Kidney (tissue), 14 donors: ENCODE results near the gene CFAP210. TPM values are rescaled to one million over a fixed set of nuclear protein-coding genes. Genes with fewer than 3 reads are reported as not detected.

Experiments
- DNase-seq, 5 donors: peaks; one replicate each; pipeline ENCODE4 v3.0.0-alpha.2; 2013 to 2020
- FAIRE-seq: peaks from 2 replicates; lab custom pipeline; 2012; peaks lifted over from hg19 to GRCh38; lab: Jason Lieb, UNC
- H3K27ac ChIP-seq, 2 donors: one replicate each; pipeline ENCODE4 v1.7.0; 2013; ENCODE audit warnings: low read depth in 2 of 2, low read length in 2 of 2, inconsistent platforms in 1 of 2
- H3K27me3 ChIP-seq: one replicate; pipeline ENCODE4 v1.7.1; 2013; ENCODE audit warnings: low read length, inconsistent platforms; ENCODE audit not compliant: control insufficient read depth, insufficient read depth
- H3K36me3 ChIP-seq, 3 donors: one replicate each; pipeline versions ENCODE4 v1.7.0 to v1.7.1; 2013; ENCODE audit warnings: low read length in 3 of 3, control low read depth in 1 of 3, inconsistent platforms in 1 of 3; ENCODE audit not compliant: insufficient read depth in 3 of 3, control insufficient read depth in 2 of 3
- H3K4me1 ChIP-seq, 3 donors: one replicate each; pipeline versions ENCODE4 v1.7.0 to v1.7.1; 2013; ENCODE audit warnings: low read length in 3 of 3, inconsistent platforms in 1 of 3, low read depth in 1 of 3; ENCODE audit not compliant: control insufficient read depth in 2 of 3, insufficient read depth in 2 of 3
- H3K4me3 ChIP-seq, 3 donors: one replicate each; pipeline versions ENCODE4 v1.7.0 to v1.8.1; 2013; ENCODE audit warnings: low read length in 3 of 3, control low read depth in 1 of 3, inconsistent platforms in 1 of 3
- H3K9ac ChIP-seq, 3 donors: one replicate each; pipeline versions ENCODE4 v1.7.0 to v1.7.1; 2013; ENCODE audit warnings: low read length in 3 of 3, control low read depth in 1 of 3, inconsistent platforms in 1 of 3
- H3K9me3 ChIP-seq, 3 donors: one replicate each; pipeline versions ENCODE4 v1.7.0 to v1.7.1; 2013; ENCODE audit warnings: low read length in 3 of 3, control low read depth in 1 of 3, inconsistent platforms in 1 of 3; ENCODE audit not compliant: control insufficient read depth in 2 of 3, insufficient read depth in 1 of 3
- intact Hi-C: fragments of 100-400 bp; cut with DNase I; formaldehyde crosslinking; loops from one replicate; pipeline ENCODE4 v1.11.1; 2022
- polyA plus RNA-seq: library from polyadenylated mRNA; stranded (reverse); fragments of 350-450 nt; fragmentation: Illumina TruSeq; extraction: RNeasy Lipid Tissue Mini Kit (QIAGEN cat#74804); gene quantifications from one replicate; pipeline ENCODE4 v1.2.3, GENCODE V29; 2014; ENCODE audit warnings: low read depth, low replicate concordance; ENCODE audit not compliant: insufficient read depth
- total RNA-seq: library from RNA; stranded (reverse); fragmentation: NEBNext Ultra II Directional; extraction: Animal tissue kit (Norgen Biotek cat#: 25700); gene quantifications from one replicate; pipeline ENCODE4 v1.2.1, GENCODE V29; 2021
- TF ChIP-seq, protein P1 (sequence below): IDR thresholded peaks from 3 replicates; pipeline ENCODE4 v1.5.1; 2012; ENCODE audit warnings: mild to moderate bottlenecking, moderate library complexity, borderline replicate concordance; ENCODE audit not compliant: insufficient read depth; ENCODE audit errors: extremely low read depth
- donor health status: control.
- donor health status: control.
- donor health status: control.
- donor health status: control.
- donor health status: control.
- donor health status: DM: yes; HTN: yes; CAD: no.
- donor health status: Normal renal cell carcinoma (clear cell type).

Gene CFAP210
- total and polyA plus RNA-seq, 2 donors from 2014 or later = 0.60 to 0.65 TPM

DNA sequence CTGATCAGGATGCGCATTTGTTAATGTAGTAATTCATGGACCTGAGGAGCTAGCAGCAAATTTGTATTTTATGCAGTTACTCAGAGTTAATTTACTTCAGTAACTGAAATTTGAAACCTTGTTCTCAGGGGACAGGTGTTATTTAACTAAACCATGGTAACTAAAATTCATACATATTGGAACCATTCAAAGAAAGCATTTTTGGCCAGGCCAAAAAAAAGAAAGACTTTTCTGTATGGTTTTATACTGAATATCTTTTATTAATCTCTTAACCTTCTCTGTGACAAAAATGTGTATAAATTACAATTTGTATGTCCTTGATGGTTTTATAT lies 35.0 kb upstream of the CFAP210 start:
- TF ChIP-seq, protein P1, sequence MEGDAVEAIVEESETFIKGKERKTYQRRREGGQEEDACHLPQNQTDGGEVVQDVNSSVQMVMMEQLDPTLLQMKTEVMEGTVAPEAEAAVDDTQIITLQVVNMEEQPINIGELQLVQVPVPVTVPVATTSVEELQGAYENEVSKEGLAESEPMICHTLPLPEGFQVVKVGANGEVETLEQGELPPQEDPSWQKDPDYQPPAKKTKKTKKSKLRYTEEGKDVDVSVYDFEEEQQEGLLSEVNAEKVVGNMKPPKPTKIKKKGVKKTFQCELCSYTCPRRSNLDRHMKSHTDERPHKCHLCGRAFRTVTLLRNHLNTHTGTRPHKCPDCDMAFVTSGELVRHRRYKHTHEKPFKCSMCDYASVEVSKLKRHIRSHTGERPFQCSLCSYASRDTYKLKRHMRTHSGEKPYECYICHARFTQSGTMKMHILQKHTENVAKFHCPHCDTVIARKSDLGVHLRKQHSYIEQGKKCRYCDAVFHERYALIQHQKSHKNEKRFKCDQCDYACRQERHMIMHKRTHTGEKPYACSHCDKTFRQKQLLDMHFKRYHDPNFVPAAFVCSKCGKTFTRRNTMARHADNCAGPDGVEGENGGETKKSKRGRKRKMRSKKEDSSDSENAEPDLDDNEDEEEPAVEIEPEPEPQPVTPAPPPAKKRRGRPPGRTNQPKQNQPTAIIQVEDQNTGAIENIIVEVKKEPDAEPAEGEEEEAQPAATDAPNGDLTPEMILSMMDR = no peak
- no peak overlapping the region for H3K4me3 ChIP-seq
- H3K9me3 ChIP-seq = no peaks in the 10 kb centered on the region
- FAIRE-seq (no peak), DNase-seq (no peak)
- H3K36me3 ChIP-seq = no peaks in the 10 kb centered on the region
- intact Hi-C loops = no loop called here
- H3K27me3 ChIP-seq = no peaks in the 10 kb centered on the region
- no peak overlapping the region for H3K27ac ChIP-seq
- H3K4me1 ChIP-seq = no peaks in the 10 kb centered on the region
- H3K9ac ChIP-seq = no peak overlapping the region

DNA sequence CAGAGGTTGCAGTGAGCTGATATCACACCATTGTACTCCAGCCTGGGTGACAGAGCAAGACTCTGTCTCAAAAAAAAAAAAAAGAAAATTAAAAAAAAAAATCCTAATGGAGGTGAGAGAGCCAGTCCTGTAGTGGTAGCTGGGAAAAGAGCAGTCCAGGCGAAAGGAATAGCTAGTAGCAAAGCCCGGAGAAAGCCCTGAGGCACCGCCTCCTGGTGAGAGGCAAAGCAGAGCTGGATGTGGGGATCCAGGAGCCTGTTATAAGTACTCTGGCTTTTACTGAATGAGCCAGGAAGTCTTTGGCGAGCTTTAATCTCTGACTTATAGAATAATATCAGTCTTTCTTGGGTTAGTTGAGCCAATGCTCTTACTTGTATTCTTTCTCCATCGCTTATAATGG lies 32.9 kb upstream of the CFAP210 start:
- DNase-seq (no peak), FAIRE-seq (no peak)
- Histone ChIP-seq H3K9ac (no peak overlapping the region), H3K9me3 (no peaks in the 10 kb centered on the region), H3K27me3 (no peaks in the 10 kb centered on the region), H3K27ac (no peak overlapping the region), H3K36me3 (no peaks in the 10 kb centered on the region), H3K4me1 (no peaks in the 10 kb centered on the region), H3K4me3 (no peak overlapping the region)
- intact Hi-C loops = no loop called here
- TF ChIP-seq, protein P1 = no peak

DNA sequence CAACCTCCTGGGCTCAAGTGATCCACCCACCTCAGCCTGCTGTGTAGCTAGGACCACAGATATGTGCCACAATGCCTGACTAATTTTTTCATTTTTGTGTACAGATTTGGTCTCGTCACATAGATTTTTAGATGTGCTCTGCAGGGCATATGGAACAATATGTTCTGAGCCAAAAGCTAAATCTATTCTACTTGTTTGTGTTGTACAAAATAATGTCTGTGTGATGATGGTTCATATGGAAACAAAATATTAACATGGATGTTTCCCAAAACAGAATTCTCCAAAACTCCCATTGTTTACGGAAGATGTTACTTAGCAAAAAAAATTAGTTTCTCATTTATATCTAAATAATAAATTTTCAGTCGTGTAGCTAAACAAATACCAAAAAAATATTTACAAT lies 26.8 kb upstream of the CFAP210 start:
- Histone ChIP-seq H3K36me3 (no peaks in the 10 kb centered on the region), H3K9me3 (no peaks in the 10 kb centered on the region), H3K27ac (no peak overlapping the region), H3K4me3 (no peak overlapping the region), H3K27me3 (no peaks in the 10 kb centered on the region), H3K9ac (no peak overlapping the region), H3K4me1 (peaks cover 0 to 5% (median 0%) of the 10 kb centered on the region in 3 donors)
- TF ChIP-seq, protein P1 = no peak
- no peak for FAIRE-seq
- DNase-seq = no peak
- intact Hi-C loops = no loop called here

DNA sequence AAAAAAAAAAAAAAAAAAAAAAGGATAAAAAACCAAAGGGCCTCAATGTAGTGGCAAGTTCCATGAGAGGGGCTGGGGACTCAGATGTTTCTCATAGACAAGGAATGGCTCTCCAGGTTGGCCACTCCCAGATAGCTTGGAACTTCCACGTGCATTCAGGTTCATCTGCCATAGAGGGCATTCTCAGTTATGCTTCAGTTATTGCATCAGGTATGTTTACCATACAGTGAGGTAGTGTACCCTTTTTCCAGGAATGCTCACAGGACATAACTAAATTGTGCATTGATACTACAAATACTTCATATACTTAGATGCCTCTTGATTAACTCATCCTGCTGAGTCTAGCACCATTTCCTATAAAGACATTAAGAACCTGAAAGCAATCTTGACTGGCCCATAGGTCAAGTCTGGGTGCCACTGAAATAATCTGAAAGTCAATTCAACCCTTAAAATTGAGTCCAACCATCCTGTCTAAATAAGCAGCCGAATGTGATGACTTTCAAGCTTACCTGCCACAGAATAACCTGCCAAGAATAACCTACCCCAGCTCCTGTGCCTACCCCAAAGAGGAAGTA lies 24.8 kb upstream of the CFAP210 start:
- no peak for FAIRE-seq
- Histone ChIP-seq H3K27me3 (no peaks in the 10 kb centered on the region), H3K4me1 (peaks cover 0 to 9% (median 0%) of the 10 kb centered on the region in 3 donors), H3K9ac (no peak overlapping the region), H3K27ac (no peak overlapping the region), H3K36me3 (no peaks in the 10 kb centered on the region), H3K4me3 (no peak overlapping the region), H3K9me3 (no peaks in the 10 kb centered on the region)
- intact Hi-C loops = no loop called here
- TF ChIP-seq, protein P1 = no peak
- no peak for DNase-seq
